ENCODE measurements around the gene CPPED1. TPM values are rescaled to one million over a fixed set of nuclear protein-coding genes. Genes with fewer than 3 reads are reported as not detected.

Gene CPPED1
- total RNA-seq, 2 donors from 2014 or later, result 14.8 to 38.4 TPM

DNA sequence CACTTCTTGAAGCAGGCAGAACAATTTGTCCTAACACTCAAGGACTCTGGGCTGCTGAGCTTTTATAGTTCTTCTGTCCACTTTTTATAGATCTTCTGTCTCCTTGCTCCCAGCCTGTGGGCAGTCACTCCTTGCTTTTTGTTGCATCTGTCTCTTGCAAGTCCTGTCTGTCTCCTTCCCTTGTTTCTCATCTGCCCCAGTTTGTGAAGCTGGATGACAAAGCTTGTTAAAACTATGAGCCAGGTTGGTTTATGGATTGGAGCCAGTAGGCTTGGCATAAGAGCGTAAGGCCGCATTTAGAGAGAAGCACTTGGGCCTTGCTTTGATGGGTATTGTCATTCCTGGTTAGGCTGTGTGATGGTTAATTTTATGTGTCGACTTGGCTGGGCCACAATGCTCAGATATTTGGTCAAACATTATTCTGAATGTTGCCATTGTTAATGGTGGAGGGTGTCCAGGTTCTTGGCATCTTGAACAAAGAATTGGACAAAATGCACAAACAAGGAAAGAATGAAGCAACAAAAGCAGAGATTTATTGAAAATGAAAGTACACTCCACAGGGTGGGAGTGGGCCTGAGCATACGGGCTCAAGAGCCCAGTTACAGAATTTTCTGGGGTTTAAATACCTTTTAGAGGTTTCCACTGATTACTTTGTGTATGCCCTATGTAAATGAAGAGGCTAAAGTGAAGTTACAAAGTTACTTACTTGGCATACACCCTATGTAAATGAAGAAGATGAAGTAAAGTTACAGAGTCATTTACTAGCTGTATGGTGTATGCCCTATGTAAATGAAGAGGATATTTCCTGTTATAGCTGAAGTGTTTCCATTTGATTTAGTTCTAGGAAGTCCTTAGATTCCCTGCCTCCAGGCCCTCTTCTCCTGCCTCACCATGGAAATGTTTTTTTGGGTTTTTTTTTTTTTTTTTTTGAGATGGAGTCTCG lies 8.0 kb upstream of the CPPED1 start:
- no peak overlapping the region for H3K27ac ChIP-seq
- DNase-seq (ENCODE audit: low spot score) (no peak), ATAC-seq (ENCODE audit: insufficient number of reproducible peaks, low FRiP score, low read depth) (no peak)
- TF ChIP-seq, protein P1, sequence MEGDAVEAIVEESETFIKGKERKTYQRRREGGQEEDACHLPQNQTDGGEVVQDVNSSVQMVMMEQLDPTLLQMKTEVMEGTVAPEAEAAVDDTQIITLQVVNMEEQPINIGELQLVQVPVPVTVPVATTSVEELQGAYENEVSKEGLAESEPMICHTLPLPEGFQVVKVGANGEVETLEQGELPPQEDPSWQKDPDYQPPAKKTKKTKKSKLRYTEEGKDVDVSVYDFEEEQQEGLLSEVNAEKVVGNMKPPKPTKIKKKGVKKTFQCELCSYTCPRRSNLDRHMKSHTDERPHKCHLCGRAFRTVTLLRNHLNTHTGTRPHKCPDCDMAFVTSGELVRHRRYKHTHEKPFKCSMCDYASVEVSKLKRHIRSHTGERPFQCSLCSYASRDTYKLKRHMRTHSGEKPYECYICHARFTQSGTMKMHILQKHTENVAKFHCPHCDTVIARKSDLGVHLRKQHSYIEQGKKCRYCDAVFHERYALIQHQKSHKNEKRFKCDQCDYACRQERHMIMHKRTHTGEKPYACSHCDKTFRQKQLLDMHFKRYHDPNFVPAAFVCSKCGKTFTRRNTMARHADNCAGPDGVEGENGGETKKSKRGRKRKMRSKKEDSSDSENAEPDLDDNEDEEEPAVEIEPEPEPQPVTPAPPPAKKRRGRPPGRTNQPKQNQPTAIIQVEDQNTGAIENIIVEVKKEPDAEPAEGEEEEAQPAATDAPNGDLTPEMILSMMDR (IDR thresholded peaks at IDR 0.05), result no peak
- H3K9me3 ChIP-seq, result no peaks in the 10 kb centered on the region
- no peaks in the 10 kb centered on the region for H3K27me3 ChIP-seq (replicated peaks; ENCODE audit: insufficient read depth)
- H3K4me1 ChIP-seq (ENCODE audit: control insufficient read depth in 1 of 2, low read depth in 2 of 2), result peaks cover 3 to 5% of the 10 kb centered on the region in 2 donors
- H3K36me3 ChIP-seq, result no peaks in the 10 kb centered on the region
- no peak overlapping the region for H3K4me3 ChIP-seq

DNA sequence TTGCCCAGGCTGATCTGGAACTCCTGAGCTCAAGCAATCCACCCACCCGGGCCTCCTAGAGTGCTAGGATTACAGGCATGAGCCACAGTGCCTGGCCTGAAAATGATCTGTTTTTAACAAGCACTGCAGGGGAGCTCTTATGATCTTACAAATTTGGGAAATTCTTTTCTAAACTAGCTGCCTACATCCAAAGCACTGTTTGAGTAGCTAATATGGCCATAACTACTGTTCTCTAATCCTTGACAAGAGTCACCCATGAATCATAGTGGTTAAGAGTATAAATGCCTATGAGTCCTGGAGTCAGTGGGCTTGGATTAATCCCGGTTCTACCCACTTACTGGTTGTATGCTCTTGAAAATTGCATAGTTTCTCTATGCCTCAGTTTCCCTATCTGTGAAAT lies 1.4 kb upstream of the CPPED1 start:
- Histone ChIP-seq H3K9me3 (no peaks in the 10 kb centered on the region), H3K4me3 (no peak overlapping the region), H3K36me3 (no peaks in the 10 kb centered on the region), H3K27me3 (replicated peaks; ENCODE audit: insufficient read depth) (no peaks in the 10 kb centered on the region), H3K27ac (no peak overlapping the region), H3K4me1 (ENCODE audit: control insufficient read depth in 1 of 2, low read depth in 2 of 2) (peaks cover 15 to 41% of the 10 kb centered on the region in 2 donors)
- ATAC-seq (ENCODE audit: insufficient number of reproducible peaks, low FRiP score, low read depth) (no peak), DNase-seq (ENCODE audit: low spot score) (no peak)
- TF ChIP-seq, protein P1 (IDR thresholded peaks at IDR 0.05), result no peak

DNA sequence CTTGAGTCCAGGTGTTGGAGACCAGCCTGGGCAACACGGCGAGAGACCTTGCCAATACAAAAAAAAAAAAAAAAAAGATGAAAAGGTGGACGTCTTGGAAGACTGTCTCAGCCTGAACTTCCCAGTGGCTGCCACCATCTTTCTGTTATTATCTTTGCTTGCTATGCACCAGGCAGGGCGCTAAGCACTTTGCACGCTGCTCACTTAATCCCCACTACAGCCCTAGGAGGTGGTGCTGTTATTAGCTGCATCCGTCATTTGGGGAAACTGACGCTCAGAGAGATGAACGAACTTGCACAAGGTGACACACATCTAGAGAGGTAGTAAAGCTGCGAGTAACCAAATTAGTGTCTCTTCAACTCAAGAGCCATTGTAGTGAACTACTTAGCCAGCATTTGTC lies 708 bp upstream of the CPPED1 start:
- Histone ChIP-seq H3K9me3 (no peaks in the 10 kb centered on the region), H3K36me3 (no peaks in the 10 kb centered on the region), H3K4me3 (peak overlapping the region; percentile 82), H3K27me3 (replicated peaks; ENCODE audit: insufficient read depth) (no peaks in the 10 kb centered on the region), H3K27ac (no peak overlapping the region), H3K4me1 (ENCODE audit: control insufficient read depth in 1 of 2, low read depth in 2 of 2) (peaks cover 16 to 43% of the 10 kb centered on the region in 2 donors)
- DNase-seq (ENCODE audit: low spot score) (no peak), ATAC-seq (ENCODE audit: insufficient number of reproducible peaks, low FRiP score, low read depth) (no peak)
- TF ChIP-seq, protein P1 (IDR thresholded peaks at IDR 0.05), result no peak

DNA sequence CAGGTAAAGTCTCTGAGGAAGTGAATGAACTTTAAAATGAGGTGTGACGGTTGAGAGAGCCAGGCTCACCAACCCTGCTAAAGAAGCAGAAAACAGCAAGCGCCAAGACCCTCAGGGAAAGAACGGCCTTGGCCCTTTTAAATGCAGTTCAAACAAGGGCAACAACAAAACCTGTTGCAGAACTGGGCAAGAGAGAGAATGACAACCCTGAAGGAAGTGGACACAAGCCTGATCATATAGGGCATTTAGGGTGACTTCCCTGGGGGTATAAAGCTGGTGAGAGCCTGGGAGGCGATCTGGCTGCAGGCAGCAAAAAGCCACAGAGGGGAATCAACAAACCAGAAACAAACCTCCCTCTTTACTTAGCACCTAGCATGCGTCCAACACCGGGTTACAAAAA lies 1.0 kb downstream of the CPPED1 start:
- no peaks in the 10 kb centered on the region for H3K27me3 ChIP-seq (replicated peaks; ENCODE audit: insufficient read depth)
- peaks cover 19 to 43% of the 10 kb centered on the region in 2 donors for H3K4me1 ChIP-seq (ENCODE audit: control insufficient read depth in 1 of 2, low read depth in 2 of 2)
- no peaks in the 10 kb centered on the region for H3K9me3 ChIP-seq
- DNase-seq (ENCODE audit: low spot score), result no peak
- peak overlapping the region; percentile 82 for H3K4me3 ChIP-seq
- ATAC-seq (ENCODE audit: insufficient number of reproducible peaks, low FRiP score, low read depth), result no peak
- H3K27ac ChIP-seq, result peak overlapping the region; percentile 76 to 85
- TF ChIP-seq, protein P1 (IDR thresholded peaks at IDR 0.05), result no peak
- H3K36me3 ChIP-seq, result no peaks in the 10 kb centered on the region

DNA sequence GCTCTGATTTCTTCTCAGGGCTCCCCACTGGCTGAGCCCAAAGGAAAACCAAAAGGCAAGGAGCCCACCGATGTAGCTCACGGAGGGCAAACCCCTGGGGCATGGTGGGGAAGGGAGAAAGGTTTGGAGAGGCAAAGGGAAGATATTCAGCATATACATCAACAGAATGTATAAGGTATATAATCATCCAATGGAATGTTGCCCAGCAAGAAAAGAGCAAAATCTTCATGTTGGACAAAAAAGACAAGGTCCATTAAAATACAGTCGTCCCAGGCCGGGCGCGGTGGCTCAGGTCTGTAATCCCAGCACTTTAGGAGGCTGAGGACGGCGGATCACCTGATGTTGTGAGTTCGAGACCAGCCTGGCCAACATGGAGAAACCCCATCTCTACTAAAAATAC lies 1.6 kb downstream of the CPPED1 start:
- TF ChIP-seq, protein P1 (IDR thresholded peaks at IDR 0.05), result no peak
- Histone ChIP-seq H3K36me3 (no peaks in the 10 kb centered on the region), H3K4me3 (peak overlapping the region; percentile 82), H3K27me3 (replicated peaks; ENCODE audit: insufficient read depth) (no peaks in the 10 kb centered on the region), H3K4me1 (ENCODE audit: control insufficient read depth in 1 of 2, low read depth in 2 of 2) (peaks cover 19 to 43% of the 10 kb centered on the region in 2 donors), H3K9me3 (no peaks in the 10 kb centered on the region), H3K27ac (peak overlapping the region; percentile 71 to 85)
- DNase-seq (ENCODE audit: low spot score) (no peak), ATAC-seq (ENCODE audit: insufficient number of reproducible peaks, low FRiP score, low read depth) (no peak)
